Stomach (tissue), 9 donors: ENCODE results near the gene SLC2A8. TPM values are rescaled to one million over a fixed set of nuclear protein-coding genes. Genes with fewer than 3 reads are reported as not detected.

Experiments
- DNase-seq, 2 donors: peaks; one replicate each; pipeline versions ENCODE4 v3.0.0 to v3.0.0-alpha.2; 2013 to 2019
- H3K27ac ChIP-seq, 5 donors: fragments of 200-600 bp in 4 of 5; sonication (generic) in 4 of 5; one replicate each; pipeline ENCODE4 v1.5.1; 2013 to 2019; ENCODE audit warnings: mild to moderate bottlenecking in 1 of 5, moderate library complexity in 1 of 5
- H3K27me3 ChIP-seq, 3 donors: fragments of 200-600 bp; sonication (generic); one replicate each; pipeline ENCODE4 v1.5.1; 2017 to 2019; ENCODE audit warnings: mixed run types in 1 of 3
- H3K36me3 ChIP-seq, 4 donors: fragments of 200-600 bp; sonication (generic); 1 replicate in 3 of 4; 2 replicates in 1 of 4; pipeline ENCODE4 v1.5.1; 2016 to 2019
- H3K4me1 ChIP-seq, 4 donors: fragments of 200-600 bp; sonication (generic); one replicate each; pipeline ENCODE4 v1.5.1; 2016 to 2019
- H3K4me3 ChIP-seq, 4 donors: fragments of 200-600 bp; sonication (generic) in 3 of 4; one replicate each; pipeline ENCODE4 v1.5.1; 2016 to 2019; ENCODE audit warnings: mild to moderate bottlenecking in 1 of 4
- H3K9me3 ChIP-seq, 4 donors: fragments of 200-600 bp; sonication (generic); one replicate each; pipeline ENCODE4 v1.5.1; 2016 to 2019
- CTCF ChIP-seq, 7 experiments: fragments of 450-650 bp in 4 of 7; fragments of 200-600 bp in 3 of 7; sonication (generic) in 3 of 7; IDR thresholded peaks; one replicate each; pipeline ENCODE4 v1.5.1; 2016 to 2019; ENCODE audit warnings: antibody characterized with exemption in 7 of 7, control low read depth in 2 of 7, mild to moderate bottlenecking in 1 of 7
- EP300 ChIP-seq: sonication (generic); formaldehyde crosslinking; IDR thresholded peaks from one replicate; pipeline ENCODE4 v1.6.1; 2017; ENCODE audit warnings: antibody characterized with exemption
- POLR2A ChIP-seq, 4 donors: fragments of 450-650 bp; IDR thresholded peaks; one replicate each; pipeline ENCODE4 v1.6.1; 2016; ENCODE audit warnings: antibody characterized with exemption in 4 of 4, control low read depth in 2 of 4, mild to moderate bottlenecking in 1 of 4, moderate library complexity in 1 of 4
- POLR2AphosphoS5 ChIP-seq, 3 donors: sonication (generic); formaldehyde crosslinking; IDR thresholded peaks; one replicate each; pipeline ENCODE4 v1.6.1; 2016; ENCODE audit warnings: antibody characterized with exemption in 3 of 3
- WGBS, 5 donors: extraction: QIAGEN DNeasy Blood & Tissue Kit in 3 of 5; methylation state at CpG; one replicate each; pipeline versions ENCODE4 v1.1.5 to v1.1.7; 2013 to 2018; 5-methylcytosine and 5-hydroxymethylcytosine counted together
- intact Hi-C: fragments of 100-400 bp; cut with DNase I; formaldehyde crosslinking; loops from one replicate; pipeline ENCODE4 v1.15.1; 2023; ENCODE audit warnings: low total_unique reads
- polyA plus RNA-seq, 3 donors: library from polyadenylated mRNA; stranded (reverse); fragments of 200-250 nt; gene quantifications; one replicate each; pipeline ENCODE4 v1.2.3, GENCODE V29; 2013
- total RNA-seq, 5 donors: library from RNA; depleted of rRNA; stranded (reverse); fragments of >200 nt; gene quantifications; one replicate each; pipeline versions ENCODE4 v1.1.0 to v1.2.3, GENCODE V29; 2014 to 2016
- donor health status: healthy with polysubstance abuse.
- donor health status: Bipolar disorder and iron deficiency.
- donor health status: healthy.

SLC2A8 gene
- total and polyA plus RNA-seq, 8 donors, result 4.7 to 36.2 (median 18.0) TPM

GRCh38 chr9:127395497-127396252, 1.3 kb upstream of the SLC2A8 start:
- WGBS, 5 donors, result 65 to 74% (median 67%) methylated on average over 7 of the region's 7 CpGs
- TF ChIP-seq EP300, result no peak
- no peak for TF ChIP-seq POLR2AphosphoS5 (IDR thresholded peaks at IDR 0.05)
- no peak for TF ChIP-seq POLR2A (IDR thresholded peaks at IDR 0.05)
- no peak for TF ChIP-seq CTCF (IDR thresholded peaks at IDR 0.05)
- H3K36me3 ChIP-seq, result peaks cover 4 to 12% (median 11%) of the 10 kb centered on the region in 4 donors
- H3K4me3 ChIP-seq, result peak overlapping the region; percentile 55 to 95 (median 76)
- DNase-seq, result no peak
- peak overlapping the region in 1 of 5 donors; percentile 64 for H3K27ac ChIP-seq
- H3K27me3 ChIP-seq, result no peaks in the 10 kb centered on the region
- intact Hi-C loops, result no loop called here
- H3K4me1 ChIP-seq, result peaks cover 13 to 39% (median 31%) of the 10 kb centered on the region in 4 donors
- H3K9me3 ChIP-seq, result no peaks in the 10 kb centered on the region

- H3K27ac ChIP-seq, result peak overlapping the region in 4 of 5 donors; percentile 59 to 64 (median 62)
- intact Hi-C loops, result no loop called here
- H3K4me1 ChIP-seq, result peaks cover 13 to 45% (median 31%) of the 10 kb centered on the region in 4 donors
Measured at GRCh38 chr9:127396253-127396807, 639 bp upstream of the SLC2A8 start.

DNA sequence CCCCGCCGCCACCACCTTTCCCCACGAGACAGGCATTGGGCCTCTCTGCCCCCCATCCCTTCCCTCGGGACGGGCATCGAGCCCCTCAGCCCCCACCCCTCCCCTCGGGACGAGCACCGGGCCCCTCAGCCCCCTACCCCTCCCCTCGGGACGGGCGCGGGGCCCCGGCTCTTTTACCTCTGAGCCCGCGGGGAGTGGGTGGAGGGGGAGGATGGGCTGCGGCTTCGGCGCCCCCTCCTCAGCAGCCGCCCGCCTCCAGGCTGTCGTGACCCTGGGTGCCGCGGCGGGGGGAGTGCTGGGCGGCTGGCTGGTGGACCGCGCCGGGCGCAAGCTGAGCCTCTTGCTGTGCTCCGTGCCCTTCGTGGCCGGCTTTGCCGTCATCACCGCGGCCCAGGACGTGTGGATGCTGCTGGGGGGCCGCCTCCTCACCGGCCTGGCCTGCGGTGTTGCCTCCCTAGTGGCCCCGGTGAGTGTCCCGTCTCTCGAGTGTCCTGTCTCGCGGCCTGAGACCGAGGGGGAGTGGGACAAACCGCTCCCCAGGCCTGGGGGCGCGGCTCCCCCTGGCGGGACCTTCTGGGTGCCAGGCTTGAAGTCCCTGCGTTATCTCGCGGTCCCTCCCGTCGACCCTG, 791 bp downstream of the SLC2A8 start:
- TF ChIP-seq EP300 (no peak), CTCF (IDR thresholded peaks at IDR 0.05) (peak in 4 of 7 experiments; percentile 12 to 49 (median 19)), POLR2AphosphoS5 (IDR thresholded peaks at IDR 0.05) (no peak)
- 0 to 2% (median 1%) methylated on average over 26 to 55 of the region's 55 CpGs for WGBS, 5 donors
- Histone ChIP-seq H3K9me3 (no peaks in the 10 kb centered on the region), H3K4me1 (peaks cover 13 to 53% (median 31%) of the 10 kb centered on the region in 4 donors), H3K36me3 (peaks cover 14 to 30% (median 27%) of the 10 kb centered on the region in 4 donors), H3K4me3 (peak overlapping the region; percentile 88 to 98 (median 92)), H3K27me3 (no peaks in the 10 kb centered on the region), H3K27ac (peak overlapping the region; percentile 81 to 96 (median 93))
- DNase-seq, result peak; percentile 40 to 82
- intact Hi-C loops, result no loop called here

More at GRCh38 chr9:127396253-127396807, 639 bp upstream of the SLC2A8 start:
- peaks cover 10 to 17% (median 14%) of the 10 kb centered on the region in 4 donors for H3K36me3 ChIP-seq
- H3K9me3 ChIP-seq, result no peaks in the 10 kb centered on the region
- no peaks in the 10 kb centered on the region for H3K27me3 ChIP-seq
- WGBS, 5 donors, result 2 to 16% (median 4%) methylated on average over 12 to 27 of the region's 27 CpGs
- DNase-seq, result no peak
- H3K4me3 ChIP-seq, result peak overlapping the region; percentile 55 to 95 (median 76)
- TF ChIP-seq EP300 (no peak), CTCF (IDR thresholded peaks at IDR 0.05) (no peak), POLR2AphosphoS5 (IDR thresholded peaks at IDR 0.05) (no peak), POLR2A (IDR thresholded peaks at IDR 0.05) (no peak)

- WGBS, 5 donors, result 11 to 45% (median 42%) methylated on average over 1 to 5 of the region's 5 CpGs
- DNase-seq, result no peak
- intact Hi-C loops, result no loop called here
- H3K9me3 ChIP-seq, result no peaks in the 10 kb centered on the region
- peak overlapping the region; percentile 88 to 98 (median 92) for H3K4me3 ChIP-seq
- peaks cover 13 to 55% (median 31%) of the 10 kb centered on the region in 4 donors for H3K4me1 ChIP-seq
- H3K27me3 ChIP-seq, result no peaks in the 10 kb centered on the region
- TF ChIP-seq POLR2A (IDR thresholded peaks at IDR 0.05), result no peak
- no peak for TF ChIP-seq CTCF (IDR thresholded peaks at IDR 0.05)
- no peak for TF ChIP-seq EP300
- TF ChIP-seq POLR2AphosphoS5 (IDR thresholded peaks at IDR 0.05), result no peak
- H3K27ac ChIP-seq, result peak overlapping the region in 4 of 5 donors; percentile 90 to 96 (median 94)
- H3K36me3 ChIP-seq, result peaks cover 14 to 33% (median 30%) of the 10 kb centered on the region in 4 donors
Measured at GRCh38 chr9:127398275-127398647, 1.3 kb downstream of the SLC2A8 start.
